ENCODE results near the gene CCDC188.

CCDC188 gene

GRCh38 chr22:20191000-20191515, 40.2 kb upstream of the CCDC188 start:
- no peak overlapping the region for H3K4me3 ChIP-seq (ENCODE audit: control insufficient read depth, low read depth, low read length)
- TF ChIP-seq, protein P1, sequence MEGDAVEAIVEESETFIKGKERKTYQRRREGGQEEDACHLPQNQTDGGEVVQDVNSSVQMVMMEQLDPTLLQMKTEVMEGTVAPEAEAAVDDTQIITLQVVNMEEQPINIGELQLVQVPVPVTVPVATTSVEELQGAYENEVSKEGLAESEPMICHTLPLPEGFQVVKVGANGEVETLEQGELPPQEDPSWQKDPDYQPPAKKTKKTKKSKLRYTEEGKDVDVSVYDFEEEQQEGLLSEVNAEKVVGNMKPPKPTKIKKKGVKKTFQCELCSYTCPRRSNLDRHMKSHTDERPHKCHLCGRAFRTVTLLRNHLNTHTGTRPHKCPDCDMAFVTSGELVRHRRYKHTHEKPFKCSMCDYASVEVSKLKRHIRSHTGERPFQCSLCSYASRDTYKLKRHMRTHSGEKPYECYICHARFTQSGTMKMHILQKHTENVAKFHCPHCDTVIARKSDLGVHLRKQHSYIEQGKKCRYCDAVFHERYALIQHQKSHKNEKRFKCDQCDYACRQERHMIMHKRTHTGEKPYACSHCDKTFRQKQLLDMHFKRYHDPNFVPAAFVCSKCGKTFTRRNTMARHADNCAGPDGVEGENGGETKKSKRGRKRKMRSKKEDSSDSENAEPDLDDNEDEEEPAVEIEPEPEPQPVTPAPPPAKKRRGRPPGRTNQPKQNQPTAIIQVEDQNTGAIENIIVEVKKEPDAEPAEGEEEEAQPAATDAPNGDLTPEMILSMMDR (IDR thresholded peaks at IDR 0.05; ENCODE audit: control insufficient read depth, insufficient read depth, low read depth, low read length, missing control alignments) = no peak
- DNase-seq (ENCODE audit: low read depth) = no peak

DNA sequence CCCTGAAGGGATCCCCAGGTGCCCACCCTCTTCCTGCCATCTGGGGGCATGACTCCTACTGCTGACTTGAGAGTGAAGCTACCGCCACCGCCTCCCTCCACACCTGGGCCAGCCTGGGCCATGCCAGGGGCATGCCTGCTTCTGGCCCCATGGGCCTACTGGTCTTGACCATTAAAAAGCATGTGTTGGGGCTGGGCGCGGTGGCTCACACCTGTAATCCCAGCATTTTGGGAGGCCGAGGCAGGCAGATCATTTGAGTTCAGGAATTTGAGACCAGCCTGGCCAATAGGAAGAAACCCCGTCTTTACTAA, 37.7 kb upstream of the CCDC188 start:
- no peak for DNase-seq (ENCODE audit: low read depth)
- no peak overlapping the region for H3K4me3 ChIP-seq (ENCODE audit: control insufficient read depth, low read depth, low read length)
- TF ChIP-seq, protein P1 (IDR thresholded peaks at IDR 0.05; ENCODE audit: control insufficient read depth, insufficient read depth, low read depth, low read length, missing control alignments) = no peak

- no peak for DNase-seq (ENCODE audit: low read depth)
- H3K4me3 ChIP-seq (ENCODE audit: control insufficient read depth, low read depth, low read length) = no peak overlapping the region
- TF ChIP-seq, protein P1 (IDR thresholded peaks at IDR 0.05; ENCODE audit: control insufficient read depth, insufficient read depth, low read depth, low read length, missing control alignments) = no peak
Measured at GRCh38 chr22:20187777-20188566, 37.1 kb upstream of the CCDC188 start.

DNA sequence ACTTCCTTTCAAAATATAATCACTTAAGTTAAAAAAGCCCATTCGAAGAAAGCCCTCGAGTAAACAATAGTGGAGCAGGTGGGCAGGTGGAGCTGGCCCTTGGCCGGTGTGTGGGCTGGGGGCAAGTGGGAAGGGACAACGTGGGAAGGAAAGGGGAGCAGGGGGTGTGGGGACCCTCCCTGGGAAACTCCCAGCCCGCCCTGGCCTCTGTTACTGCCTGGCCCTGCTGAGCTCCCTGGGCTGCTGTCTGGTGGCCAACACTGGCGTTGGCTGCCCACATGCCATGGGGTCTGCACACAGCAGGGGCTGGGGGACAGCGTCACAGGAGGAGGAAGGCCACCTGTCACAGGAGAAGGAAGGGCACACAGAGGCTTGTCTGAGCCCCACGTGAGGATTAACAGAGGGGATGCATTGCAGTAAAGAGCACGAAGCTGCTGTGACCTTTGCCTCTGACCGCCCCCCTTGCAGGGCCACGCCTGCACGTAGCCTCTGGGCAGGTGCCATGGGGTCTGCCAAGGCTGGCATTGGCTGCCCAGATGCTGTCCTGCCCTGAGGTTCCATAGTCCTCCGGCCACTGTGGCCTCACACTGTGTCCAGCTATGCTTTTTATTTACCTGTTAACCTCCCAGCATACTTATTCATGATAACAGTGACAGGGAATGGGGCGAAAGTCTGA, 36.2 kb upstream of the CCDC188 start:
- no peak overlapping the region for H3K4me3 ChIP-seq (ENCODE audit: control insufficient read depth, low read depth, low read length)
- TF ChIP-seq, protein P1 (IDR thresholded peaks at IDR 0.05; ENCODE audit: control insufficient read depth, insufficient read depth, low read depth, low read length, missing control alignments) = no peak
- DNase-seq (ENCODE audit: low read depth) = no peak

- TF ChIP-seq, protein P1 (IDR thresholded peaks at IDR 0.05; ENCODE audit: control insufficient read depth, insufficient read depth, low read depth, low read length, missing control alignments) = no peak
- no peak overlapping the region for H3K4me3 ChIP-seq (ENCODE audit: control insufficient read depth, low read depth, low read length)
- DNase-seq (ENCODE audit: low read depth) = no peak
Measured at GRCh38 chr22:20186183-20186870, 35.5 kb upstream of the CCDC188 start.

GRCh38 chr22:20185750-20186149, 34.9 kb upstream of the CCDC188 start:
- TF ChIP-seq, protein P1 (IDR thresholded peaks at IDR 0.05; ENCODE audit: control insufficient read depth, insufficient read depth, low read depth, low read length, missing control alignments) = no peak
- DNase-seq (ENCODE audit: low read depth) = no peak
- H3K4me3 ChIP-seq (ENCODE audit: control insufficient read depth, low read depth, low read length) = no peak overlapping the region
